Measurements from ENCODE around the gene NTPCR.

DNA sequence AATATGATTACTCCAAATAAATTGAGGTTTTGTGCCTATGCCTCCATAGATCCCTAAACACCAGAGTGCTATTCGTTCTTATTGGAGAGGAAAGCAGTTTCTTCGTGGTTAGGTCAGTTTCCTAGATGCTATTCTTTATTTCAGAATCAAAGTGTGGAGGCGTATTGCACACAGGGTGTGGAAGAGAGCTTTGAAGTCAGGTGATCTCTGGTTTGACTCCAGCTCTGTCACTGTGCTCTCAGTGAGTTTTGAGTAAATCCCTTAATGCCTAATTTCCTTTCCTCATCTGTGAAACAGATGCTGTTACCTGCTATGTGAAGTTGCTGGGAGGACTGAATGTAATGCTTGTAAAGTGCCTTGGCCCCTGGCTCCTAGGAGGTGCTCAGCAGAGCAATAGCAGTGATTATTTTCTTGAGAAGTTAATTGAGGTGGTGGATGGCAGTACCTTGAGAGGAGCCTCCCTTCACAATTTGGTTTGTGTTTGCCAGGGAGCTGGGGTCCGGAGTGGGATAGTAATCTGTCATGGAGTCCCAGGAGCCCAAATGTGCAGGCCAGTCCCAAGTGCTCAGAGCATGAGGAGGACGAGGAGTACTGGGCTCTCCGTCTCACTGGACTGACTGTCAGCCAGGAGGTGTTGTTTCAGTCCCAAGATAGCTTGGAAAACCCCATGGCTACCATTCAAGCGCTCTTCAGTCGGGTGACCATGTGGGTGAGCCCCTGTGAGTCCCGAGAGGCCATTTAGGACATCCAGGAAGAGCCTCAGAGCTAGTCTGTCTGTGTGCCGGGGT lies 14.9 kb downstream of the NTPCR start:
- no peak for TF ChIP-seq ZNF416 (tag by site-specific recombination; IDR thresholded peaks at IDR 0.05)
- TF ChIP-seq, protein P1, sequence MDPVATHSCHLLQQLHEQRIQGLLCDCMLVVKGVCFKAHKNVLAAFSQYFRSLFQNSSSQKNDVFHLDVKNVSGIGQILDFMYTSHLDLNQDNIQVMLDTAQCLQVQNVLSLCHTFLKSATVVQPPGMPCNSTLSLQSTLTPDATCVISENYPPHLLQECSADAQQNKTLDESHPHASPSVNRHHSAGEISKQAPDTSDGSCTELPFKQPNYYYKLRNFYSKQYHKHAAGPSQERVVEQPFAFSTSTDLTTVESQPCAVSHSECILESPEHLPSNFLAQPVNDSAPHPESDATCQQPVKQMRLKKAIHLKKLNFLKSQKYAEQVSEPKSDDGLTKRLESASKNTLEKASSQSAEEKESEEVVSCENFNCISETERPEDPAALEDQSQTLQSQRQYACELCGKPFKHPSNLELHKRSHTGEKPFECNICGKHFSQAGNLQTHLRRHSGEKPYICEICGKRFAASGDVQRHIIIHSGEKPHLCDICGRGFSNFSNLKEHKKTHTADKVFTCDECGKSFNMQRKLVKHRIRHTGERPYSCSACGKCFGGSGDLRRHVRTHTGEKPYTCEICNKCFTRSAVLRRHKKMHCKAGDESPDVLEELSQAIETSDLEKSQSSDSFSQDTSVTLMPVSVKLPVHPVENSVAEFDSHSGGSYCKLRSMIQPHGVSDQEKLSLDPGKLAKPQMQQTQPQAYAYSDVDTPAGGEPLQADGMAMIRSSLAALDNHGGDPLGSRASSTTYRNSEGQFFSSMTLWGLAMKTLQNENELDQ (tag by site-specific recombination; IDR thresholded peaks at IDR 0.05; ENCODE audit: low read depth), result no peak
- TF ChIP-seq, protein P2, sequence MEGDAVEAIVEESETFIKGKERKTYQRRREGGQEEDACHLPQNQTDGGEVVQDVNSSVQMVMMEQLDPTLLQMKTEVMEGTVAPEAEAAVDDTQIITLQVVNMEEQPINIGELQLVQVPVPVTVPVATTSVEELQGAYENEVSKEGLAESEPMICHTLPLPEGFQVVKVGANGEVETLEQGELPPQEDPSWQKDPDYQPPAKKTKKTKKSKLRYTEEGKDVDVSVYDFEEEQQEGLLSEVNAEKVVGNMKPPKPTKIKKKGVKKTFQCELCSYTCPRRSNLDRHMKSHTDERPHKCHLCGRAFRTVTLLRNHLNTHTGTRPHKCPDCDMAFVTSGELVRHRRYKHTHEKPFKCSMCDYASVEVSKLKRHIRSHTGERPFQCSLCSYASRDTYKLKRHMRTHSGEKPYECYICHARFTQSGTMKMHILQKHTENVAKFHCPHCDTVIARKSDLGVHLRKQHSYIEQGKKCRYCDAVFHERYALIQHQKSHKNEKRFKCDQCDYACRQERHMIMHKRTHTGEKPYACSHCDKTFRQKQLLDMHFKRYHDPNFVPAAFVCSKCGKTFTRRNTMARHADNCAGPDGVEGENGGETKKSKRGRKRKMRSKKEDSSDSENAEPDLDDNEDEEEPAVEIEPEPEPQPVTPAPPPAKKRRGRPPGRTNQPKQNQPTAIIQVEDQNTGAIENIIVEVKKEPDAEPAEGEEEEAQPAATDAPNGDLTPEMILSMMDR (tag by site-specific recombination; IDR thresholded peaks at IDR 0.05), result no peak

Data from HEK293 (cell line).